Cortex of kidney (tissue), 1 donor: ENCODE measurements around the gene CD151.

Experiments used
- DNase-seq: peaks from one replicate; lab custom pipeline; 2025; lab: John Stamatoyannopoulos, UW

CD151 gene

DNA sequence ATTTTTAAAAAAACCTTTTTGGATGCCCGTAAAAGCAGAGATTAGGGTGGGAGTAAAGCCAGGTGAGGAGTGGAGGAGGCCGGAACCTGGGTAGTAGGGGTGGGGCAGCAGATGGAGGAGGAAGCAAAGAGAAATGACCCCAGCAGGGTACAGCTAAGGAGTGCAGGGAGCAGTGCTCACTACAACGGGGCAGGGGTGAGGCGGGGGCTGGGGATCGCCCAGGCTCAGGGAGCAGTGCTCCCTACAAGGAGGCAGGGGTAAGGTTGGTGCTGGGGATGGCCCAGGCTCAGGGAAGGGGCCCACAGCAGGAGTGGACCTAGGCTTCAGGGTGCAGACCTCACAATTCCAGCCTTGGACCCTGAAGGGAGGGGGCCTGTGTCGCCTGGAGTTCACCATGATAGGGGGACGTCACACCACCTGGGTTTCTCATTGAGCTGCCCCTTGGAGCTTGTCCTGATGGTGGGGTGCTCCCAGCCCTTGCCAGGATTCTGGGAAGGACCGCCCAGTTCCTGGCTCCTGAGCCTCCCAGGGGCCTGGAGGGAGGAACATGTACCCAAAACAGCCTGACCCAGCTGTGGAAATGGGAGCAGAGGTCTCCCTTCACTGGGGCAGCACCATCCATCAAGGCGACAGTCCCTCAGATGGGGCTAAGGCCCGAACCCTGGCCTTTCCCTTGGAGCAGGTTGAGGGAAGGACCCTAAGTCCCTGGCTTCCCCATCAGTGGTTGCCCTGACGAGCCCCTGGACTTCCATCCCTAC lies 16.9 kb upstream of the CD151 start:
- DNase-seq = no peak

DNA sequence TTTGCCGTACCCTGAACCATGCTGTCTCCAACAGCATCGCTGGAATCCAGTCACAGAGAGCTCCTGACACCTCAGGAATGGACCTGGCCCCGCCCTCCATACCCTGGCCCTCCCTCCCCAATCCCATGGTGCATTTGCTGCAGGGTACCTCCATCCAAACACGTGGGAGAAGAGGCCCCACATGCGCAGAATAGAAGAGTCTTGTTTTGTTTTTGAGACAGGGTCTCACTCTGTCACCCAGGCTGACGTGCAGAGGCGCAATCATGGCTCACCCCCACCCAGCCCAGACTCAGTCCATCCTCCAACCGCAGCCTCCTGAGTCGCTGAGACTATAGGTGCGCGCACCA lies 16.3 kb upstream of the CD151 start:
- no peak for DNase-seq

DNA sequence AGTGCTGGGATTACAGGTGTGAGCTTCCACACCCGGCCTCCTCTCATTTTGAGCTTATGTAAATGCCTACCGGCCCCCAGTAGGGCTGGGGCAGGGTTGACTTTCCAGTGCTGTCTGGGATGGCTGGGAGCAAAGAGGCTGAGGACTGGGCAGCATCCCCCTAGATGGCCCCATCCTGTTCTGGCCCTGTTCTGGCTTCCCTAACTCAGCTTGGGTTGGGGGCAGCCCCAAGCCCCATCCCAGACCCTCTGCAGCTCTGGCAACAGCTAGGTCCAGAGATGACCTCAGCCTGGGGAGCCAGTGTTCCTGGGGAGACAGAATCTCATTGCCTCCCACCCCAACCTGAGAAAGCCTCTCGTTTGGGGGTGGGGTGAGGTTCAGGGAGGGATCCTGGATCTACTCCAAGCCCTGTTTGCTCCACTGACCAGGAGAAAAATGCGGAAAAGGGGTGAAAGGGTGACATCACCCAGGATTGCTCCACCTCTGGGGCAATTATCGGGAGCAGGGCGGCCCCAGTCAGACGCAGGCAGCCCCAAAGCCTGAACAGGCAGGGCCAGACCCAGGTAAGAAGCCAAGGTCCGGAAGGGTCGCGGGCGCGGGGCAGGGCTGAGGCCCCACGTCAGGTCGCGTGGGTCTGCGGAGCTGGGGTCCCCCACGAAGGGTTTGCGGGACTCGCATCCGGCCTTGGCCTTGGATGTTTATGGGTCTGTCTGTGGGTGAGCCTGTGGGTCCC lies 14.2 kb upstream of the CD151 start, which contains the start of gene PNPLA2:
Gene PNPLA2, plus strand, starts transcription at position 519 of the 733 bp plus-strand sequence. CDS start 805 bp downstream, outside the sequence.
- DNase-seq = no peak

DNA sequence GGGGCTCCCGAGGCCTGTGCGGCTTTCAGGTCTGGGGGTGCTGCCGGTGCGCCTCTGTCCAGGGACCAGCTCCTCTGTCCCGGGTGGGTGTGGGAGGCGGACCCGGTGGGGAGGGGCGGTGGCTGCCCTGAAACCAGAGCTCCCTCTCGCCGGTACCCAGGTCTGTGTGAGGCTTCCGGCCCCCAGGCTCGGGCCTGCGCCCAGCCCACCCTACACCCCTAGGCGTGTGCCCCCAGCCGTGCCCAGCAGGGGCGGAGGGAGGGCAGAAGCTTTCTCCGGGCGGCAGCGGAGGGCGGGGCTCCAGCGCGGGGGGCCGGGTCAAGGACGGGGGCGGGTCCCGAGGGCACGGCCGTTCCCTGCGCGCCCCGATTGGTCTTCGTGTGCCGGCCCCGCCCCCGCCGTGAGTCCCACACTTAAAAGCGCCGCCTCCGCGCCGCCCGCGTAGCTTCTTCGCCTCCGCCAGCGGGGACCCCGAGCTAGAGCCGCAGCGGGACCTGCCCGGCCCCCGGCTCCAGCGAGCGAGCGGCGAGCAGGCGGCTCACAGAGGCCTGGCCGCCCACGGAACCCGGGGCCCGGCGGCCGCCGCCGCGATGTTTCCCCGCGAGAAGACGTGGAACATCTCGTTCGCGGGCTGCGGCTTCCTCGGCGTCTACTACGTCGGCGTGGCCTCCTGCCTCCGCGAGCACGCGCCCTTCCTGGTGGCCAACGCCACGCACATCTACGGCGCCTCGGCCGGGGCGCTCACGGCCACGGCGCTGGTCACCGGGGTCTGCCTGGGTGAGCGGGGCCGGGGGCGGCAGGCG lies 13.4 kb upstream of the CD151 start:
- no peak for DNase-seq

DNA sequence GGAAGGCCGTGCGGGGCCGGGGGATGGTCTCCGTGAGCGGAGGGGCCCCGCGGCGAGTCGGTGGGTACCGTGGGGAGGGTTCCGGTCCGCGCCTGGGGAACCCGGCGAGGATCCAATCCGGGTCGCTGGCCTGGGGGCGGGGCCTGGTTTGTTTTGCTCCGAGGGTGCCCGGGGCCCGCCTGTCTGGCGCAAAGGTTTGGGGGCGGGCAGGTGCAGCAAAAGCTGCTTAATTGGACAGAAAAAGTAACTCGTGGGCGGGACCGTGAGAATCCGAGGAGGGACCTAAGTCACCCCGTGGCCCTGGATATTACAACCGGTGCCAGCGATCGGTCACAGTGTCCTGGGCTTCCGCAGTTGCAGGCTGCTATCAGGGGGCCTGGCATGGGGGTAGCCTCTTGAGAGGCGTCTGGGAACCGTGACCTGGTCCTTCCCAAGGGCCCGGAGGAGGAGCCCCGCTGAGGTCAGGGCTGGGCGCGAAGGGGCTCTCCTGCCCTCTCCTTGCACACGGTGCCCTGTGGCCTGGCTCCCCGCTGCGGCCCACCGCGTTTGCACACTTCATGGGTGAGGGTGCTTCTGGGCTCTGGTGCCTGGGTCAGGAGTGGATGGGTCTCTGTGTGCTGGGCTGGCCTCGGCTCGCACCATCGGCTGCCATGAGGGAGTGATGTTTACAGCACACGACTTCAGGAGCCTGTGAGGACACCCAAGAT lies 12.7 kb upstream of the CD151 start:
- no peak for DNase-seq

DNA sequence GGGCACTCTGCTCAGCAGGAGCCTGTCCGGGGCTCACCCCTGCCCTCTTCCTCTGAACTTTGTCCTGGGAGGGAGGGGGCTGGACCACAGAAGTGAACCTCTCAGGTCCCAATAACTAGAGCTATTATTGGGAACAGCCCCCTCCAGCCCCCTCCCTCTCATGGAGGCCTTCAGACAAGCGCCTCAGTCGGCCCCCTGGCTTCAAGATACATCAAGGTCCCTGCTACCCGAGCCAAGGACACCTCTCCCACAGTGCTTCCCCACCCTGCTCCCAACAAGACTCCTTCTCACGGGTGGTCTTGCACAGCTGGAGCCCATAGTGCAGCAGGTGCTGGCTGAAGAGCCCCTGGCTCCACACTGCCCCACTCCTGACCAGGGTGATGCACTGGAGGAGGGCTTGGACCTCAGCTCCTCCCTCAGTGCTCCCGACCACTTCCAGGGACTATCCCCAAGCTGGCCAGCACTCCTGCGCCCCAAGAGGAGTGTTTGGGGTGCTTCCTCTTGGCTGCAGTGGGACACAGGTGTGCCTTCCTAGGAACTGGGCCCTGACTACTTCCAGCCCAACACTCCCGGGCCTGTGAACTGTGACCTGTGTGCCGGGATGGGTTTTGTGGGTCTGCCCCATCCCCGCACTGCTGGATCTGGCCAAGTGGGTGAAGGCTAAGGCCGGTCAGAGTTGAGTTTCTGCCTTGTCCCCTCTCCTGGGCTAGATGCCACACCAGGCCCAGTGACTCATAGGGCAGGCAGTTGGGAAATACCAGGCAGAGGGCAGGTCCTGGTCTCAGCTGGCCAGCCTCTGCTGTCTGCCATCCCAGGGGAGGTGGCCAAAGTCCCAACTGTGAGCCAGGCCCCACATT lies 11.9 kb upstream of the CD151 start:
- DNase-seq = no peak

DNA sequence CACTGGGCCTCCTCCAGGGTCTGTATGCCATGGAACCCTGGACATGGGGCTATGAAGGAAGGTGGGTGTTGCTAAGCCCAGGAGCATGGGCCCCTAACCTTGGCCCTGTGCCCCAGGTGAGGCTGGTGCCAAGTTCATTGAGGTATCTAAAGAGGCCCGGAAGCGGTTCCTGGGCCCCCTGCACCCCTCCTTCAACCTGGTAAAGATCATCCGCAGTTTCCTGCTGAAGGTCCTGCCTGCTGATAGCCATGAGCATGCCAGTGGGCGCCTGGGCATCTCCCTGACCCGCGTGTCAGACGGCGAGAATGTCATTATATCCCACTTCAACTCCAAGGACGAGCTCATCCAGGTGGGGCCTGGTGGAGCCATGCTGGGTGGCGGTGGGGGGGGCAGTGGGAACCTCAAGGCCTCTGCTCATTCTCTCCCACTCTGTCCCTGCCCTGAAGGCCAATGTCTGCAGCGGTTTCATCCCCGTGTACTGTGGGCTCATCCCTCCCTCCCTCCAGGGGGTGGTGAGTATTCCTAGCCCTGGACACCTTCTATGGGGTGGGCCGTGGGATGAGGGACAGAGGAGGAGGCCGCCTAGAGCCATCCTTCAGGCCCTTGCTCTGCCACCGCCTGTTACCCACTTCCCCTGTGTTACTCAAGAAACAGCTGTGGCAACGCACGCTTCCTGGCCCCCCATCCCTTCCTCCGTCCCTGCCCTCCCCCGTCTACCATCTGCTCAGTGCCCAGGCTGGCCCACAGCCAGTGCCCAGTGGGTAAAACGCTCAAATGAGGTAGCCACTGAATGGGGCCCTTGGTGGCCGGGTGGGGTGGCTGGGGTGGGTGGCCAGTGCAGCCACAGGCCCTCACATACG lies 11.0 kb upstream of the CD151 start:
- no peak for DNase-seq

DNA sequence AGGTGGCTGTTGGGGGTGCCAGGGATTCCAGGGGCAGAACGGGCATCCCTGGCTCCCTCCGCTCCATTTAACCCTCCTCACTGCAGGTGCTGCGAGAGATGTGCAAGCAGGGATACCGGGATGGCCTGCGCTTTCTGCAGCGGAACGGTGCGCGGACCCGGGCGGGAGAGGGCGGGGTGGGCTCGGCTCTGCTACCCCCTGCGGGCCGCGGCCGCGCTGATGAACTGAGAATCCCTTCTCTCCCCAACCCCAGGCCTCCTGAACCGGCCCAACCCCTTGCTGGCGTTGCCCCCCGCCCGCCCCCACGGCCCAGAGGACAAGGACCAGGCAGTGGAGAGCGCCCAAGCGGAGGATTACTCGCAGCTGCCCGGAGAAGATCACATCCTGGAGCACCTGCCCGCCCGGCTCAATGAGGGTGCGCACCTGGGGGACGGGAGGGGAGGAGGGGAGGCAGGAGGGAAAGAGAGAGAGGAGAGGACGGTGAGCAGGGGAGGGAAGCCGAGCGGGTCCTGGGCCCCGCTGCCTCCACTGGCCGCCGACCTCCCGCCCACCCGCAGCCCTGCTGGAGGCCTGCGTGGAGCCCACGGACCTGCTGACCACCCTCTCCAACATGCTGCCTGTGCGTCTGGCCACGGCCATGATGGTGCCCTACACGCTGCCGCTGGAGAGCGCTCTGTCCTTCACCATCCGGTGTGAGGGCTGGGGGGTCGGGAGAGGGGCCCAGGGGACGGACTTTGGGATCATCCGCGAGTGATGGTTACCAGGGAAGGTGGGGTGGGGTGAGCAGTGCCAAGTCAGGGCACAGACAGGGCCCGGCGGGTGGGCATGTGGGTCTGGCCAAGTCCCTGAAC lies 9.1 kb upstream of the CD151 start:
- no peak for DNase-seq

DNA sequence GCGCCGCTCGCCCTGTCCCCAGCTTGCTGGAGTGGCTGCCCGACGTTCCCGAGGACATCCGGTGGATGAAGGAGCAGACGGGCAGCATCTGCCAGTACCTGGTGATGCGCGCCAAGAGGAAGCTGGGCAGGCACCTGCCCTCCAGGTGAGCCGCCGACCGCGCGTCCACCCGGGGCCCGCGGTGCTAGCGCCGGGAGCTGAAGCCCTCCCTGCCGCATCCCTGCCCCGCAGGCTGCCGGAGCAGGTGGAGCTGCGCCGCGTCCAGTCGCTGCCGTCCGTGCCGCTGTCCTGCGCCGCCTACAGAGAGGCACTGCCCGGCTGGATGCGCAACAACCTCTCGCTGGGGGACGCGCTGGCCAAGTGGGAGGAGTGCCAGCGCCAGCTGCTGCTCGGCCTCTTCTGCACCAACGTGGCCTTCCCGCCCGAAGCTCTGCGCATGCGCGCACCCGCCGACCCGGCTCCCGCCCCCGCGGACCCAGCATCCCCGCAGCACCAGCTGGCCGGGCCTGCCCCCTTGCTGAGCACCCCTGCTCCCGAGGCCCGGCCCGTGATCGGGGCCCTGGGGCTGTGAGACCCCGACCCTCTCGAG lies 8.4 kb upstream of the CD151 start:
- DNase-seq = no peak

DNA sequence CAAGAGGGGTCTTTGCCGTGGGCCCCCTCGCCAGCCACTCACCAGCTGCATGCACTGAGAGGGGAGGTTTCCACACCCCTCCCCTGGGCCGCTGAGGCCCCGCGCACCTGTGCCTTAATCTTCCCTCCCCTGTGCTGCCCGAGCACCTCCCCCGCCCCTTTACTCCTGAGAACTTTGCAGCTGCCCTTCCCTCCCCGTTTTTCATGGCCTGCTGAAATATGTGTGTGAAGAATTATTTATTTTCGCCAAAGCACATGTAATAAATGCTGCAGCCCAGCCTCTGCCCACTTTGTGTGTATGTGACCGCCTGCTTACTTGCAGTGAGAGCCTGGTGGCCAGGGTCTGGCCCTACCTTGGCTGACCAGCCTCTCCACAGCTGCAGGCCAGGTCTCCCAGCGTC lies 7.8 kb upstream of the CD151 start:
- DNase-seq = no peak

DNA sequence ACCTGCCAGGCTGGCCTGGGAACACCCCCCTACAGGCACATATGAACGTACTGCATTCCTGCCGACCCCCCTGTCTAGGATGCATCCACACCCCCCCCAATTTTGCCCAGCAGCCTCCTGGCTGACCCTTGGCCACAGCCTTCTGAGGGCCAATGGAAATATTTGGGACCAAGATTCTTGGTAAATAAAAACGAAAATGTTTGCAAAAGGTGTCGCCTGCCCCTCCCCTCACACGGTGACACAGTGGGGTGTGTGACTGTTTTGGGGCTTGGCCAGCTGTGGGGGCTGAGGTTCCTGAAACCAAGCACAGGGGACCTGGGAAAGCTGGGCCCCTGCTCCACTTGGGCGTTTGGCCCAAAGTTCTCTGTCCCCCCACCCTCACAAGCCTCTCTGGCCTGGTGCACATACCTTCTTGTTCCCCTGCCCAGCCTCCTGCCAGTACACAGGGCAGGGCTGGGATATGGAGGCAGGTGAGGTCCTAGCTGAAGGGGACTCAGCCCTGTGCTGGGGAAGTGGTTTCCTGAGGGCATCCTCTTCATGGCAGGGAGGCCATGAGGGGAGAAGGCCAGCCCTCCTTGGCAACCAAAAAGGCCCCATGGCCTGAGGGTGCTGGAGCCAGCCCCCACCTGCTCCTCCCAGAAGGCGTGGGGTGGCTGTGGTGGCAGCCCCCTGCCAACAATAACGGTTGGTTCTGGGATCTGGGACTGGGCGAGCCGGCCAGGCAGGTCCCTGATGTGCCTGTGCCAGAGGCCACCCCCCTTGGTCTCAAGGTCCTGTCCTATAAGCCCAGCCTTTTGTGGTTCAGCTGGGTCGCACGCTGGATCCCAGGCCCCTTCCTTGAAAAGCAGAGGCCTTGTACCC lies 7.2 kb upstream of the CD151 start:
- no peak for DNase-seq

DNA sequence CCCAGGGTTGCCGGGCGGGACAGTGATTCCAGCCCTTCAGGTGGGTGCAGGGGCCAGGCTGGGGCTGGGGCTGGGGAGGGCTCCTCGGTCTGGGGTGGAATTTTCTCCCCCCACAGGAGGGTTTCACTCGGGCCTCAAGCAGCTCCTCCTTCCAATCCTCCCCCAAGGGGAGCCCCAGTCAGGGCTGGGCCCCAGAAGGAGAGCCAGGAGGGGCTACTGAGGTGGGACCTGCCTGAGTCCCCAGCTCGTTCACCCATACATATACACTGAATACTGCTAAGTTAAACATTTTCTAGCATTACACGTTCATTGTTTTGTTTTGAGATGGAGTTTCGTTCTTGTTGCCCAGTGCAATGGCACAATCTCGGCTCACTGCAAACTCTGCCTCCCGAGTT lies 6.5 kb upstream of the CD151 start:
- no peak for DNase-seq

DNA sequence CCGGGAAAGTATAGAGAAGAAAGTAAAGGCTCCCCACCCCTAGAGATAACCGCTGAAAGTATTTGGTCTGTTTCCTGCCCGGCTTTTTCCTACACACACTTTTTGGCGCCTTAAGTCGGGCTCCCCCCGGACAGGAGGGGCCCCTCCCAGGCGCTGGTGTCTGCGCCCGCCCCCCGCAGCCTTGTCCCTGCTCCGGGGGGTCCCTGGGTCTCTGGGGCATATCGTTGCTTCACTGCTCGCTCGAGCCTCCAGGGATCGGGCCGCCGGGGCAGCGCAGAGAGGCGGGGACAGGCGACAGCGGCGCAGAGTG lies 6.0 kb upstream of the CD151 start:
- DNase-seq = no peak

DNA sequence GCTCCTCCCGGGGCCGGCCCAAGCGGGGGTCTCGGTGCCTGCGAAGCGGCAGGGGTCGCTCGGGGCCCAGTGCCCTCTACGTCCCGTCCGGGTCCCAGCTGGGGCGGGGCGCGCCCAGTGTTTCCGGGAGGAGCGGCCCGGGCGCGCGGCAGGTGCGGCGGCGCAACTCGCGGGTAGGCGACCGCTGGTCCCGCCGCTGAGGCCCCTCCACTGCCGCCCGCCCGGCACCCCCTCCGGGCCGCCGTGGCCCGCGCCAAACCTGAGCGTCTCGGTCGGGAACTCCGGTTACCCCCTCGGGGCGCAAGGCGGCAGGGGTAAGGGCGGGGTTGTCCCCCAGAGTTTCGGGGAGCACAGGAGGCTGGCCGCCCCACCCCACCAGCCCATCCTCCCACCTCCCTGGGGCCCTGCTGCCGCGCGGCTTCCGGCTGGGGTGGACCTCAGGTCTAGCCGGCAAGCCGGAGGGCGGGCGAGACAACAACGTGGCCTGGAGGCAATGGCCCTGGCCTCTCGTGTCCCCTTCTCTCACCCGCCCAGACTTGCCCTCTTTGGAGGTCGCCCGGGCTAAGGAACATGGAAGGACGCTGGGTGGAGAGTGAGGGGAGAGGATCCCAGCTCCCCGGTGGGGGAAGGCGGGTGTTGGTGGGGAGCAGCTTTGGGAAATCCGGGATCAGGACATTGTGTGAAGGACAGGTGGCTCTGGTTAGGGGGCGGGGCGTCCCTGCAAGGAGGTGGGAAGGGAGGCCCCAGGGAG lies 5.4 kb upstream of the CD151 start:
- DNase-seq = no peak

DNA sequence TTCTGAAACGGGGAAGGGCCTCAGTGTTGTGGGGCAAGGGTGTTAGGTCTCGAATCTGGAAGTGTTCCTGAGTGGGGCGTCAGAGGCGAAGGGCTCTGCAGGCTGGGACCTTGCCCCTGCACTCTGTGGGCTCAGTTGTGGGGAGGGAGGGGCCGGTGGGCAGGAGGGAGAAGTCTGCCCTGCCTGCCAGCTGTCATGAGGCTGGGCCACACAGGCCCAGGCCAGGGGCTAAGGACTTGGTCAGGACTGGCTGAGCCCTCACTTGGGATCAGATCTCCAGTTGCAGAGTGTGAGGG lies 4.9 kb upstream of the CD151 start, which contains the start of gene CRACR2B:
Gene CRACR2B, plus strand, starts transcription at position 23 of the 296 bp plus-strand sequence. CDS start 689 bp downstream, outside the sequence.
- no peak for DNase-seq

DNA sequence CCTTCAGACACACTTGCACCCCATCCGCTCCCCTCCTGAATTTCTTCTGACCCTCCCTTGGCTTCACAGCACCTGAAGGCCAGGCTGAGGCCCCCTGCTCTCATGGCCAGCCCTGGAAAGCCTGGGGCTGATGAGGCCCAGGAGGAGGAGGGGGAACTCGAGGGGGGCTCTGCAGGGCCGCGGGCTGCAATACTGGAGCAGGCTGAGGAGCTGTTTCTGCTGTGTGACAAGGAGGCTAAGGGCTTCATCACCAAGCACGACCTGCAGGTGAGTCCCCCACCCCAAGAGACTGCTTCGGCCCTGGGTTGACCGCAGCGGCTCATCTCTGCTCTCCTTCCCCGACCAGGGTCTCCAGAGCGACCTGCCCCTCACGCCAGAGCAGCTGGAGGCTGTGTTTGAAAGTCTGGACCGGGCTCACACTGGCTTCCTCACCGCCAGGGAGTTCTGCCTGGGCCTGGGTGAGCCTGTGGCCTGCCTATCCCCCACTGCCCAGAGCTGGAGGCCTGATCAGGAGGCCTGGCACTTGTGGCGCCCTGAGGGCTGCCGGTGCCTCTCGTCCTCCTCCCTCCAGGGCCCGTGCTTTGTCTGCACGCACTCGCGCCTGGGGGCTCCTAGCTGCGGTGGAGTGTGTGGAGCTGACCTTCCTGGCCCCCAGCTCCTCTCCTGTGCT lies 4.1 kb upstream of the CD151 start:
- DNase-seq = no peak
